Kidney epithelial cell (primary cell): Measurements from ENCODE around the gene FAM114A2. TPM values are rescaled to one million over a fixed set of nuclear protein-coding genes. Genes with fewer than 3 reads are reported as not detected.
A peak's percentile ranks its signal among the peaks of the same experiment; 100 is the strongest.

ENCODE experiments used
- DNase-seq: peaks from one replicate; pipeline ENCODE4 v3.0.0-alpha.2; 2010; ENCODE audit warnings: low read depth
- H3K27me3 ChIP-seq: 2 replicates; pipeline ENCODE4 v1.6.0; 2011; ENCODE audit warnings: low read length; ENCODE audit not compliant: control insufficient read depth, insufficient read depth
- H3K36me3 ChIP-seq: 2 replicates; pipeline ENCODE4 v1.5.1; 2011; ENCODE audit warnings: low read length; ENCODE audit not compliant: control insufficient read depth, insufficient read depth
- H3K4me3 ChIP-seq: 2 replicates; pipeline ENCODE4 v1.5.1; 2011; ENCODE audit warnings: low read depth, mild to moderate bottlenecking, control low read depth, low read length
- CTCF ChIP-seq: IDR thresholded peaks from 2 replicates; pipeline ENCODE4 v1.5.1; 2011; ENCODE audit warnings: mild to moderate bottlenecking, moderate library complexity, low read length, control low read depth, inconsistent platforms; ENCODE audit not compliant: insufficient read depth, poor library complexity, severe bottlenecking
- total RNA-seq: library from RNA; depleted of rRNA; stranded (reverse); fragments of >200 nt; gene quantifications from 2 replicates; pipeline ENCODE4 v1.2.3, GENCODE V29; 2015

The FAM114A2 gene
- total RNA-seq, 1 donor from 2014 or later = 14.5 TPM

- Histone ChIP-seq H3K27me3 (no peaks in the 10 kb centered on the region), H3K4me3 (no peak overlapping the region), H3K36me3 (peaks cover 2% of the 10 kb centered on the region)
- DNase-seq = no peak
- TF ChIP-seq CTCF = no peak
Measured at GRCh38 chr5:154046486-154046885, 7.8 kb upstream of the FAM114A2 start.

DNA sequence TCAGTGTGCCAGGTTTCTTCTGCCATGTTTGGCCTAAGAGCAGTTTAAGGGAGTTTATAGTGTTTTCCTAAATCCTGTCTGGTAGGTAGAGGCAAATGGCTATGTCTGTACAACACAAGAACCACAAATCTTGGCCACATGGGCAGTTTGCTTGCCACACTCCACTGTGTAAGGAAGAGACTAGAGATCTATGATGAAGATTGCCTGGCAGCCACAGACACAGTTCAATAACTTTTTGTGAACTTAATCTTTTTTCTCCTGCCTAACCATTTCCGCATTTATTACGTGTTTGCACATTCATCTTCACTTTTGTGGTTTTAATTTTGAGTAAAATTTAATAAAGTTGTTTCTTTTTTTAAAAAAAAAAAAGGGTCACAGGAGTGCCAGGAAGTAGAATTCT lies 5.9 kb upstream of the FAM114A2 start:
- no peak overlapping the region for H3K4me3 ChIP-seq
- TF ChIP-seq CTCF = no peak
- no peaks in the 10 kb centered on the region for H3K27me3 ChIP-seq
- no peak for DNase-seq
- peaks cover 2% of the 10 kb centered on the region for H3K36me3 ChIP-seq

- no peak for TF ChIP-seq CTCF
- H3K36me3 ChIP-seq = peaks cover 2% of the 10 kb centered on the region
- no peak for DNase-seq
- no peak overlapping the region for H3K4me3 ChIP-seq
- H3K27me3 ChIP-seq = no peaks in the 10 kb centered on the region
Measured at GRCh38 chr5:154044099-154044498, 5.4 kb upstream of the FAM114A2 start.

DNA sequence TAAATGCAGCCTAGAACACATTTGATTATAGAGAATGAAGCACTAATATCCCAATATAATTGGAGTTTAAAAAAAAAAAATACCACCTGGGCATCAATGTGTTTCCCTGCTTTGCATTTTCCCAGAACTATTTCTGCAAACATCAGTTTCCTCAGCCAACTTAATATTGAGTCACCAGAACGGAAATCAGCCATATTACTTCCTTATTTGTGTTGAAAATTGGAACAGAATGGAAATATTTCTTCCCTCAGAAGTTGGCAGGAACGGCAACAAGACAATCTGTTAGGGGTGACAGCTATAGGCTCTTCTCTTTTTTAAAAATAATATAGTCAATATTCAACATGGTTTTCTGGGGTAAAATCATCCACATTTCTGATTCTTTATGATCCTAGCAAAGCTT lies 4.1 kb upstream of the FAM114A2 start:
- Histone ChIP-seq H3K36me3 (peaks cover 2% of the 10 kb centered on the region), H3K27me3 (no peaks in the 10 kb centered on the region), H3K4me3 (no peak overlapping the region)
- no peak for TF ChIP-seq CTCF
- DNase-seq = no peak

DNA sequence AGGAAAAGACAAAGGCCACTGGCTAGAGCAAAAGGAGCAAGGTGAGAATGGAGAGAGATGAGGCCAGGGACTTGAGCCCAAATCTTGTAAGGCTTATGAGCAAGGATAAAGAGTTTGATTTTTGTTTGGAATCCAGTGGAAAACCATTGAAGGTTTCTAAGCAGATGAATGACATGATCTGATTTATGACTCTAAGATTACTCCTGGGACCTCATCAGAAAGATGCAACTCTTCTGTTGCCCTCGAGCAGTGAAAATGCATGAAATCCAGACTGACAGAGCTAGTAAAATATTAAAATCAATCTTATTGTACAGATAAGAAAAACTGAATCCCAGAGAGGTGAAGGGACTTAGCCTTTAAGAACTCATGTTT lies 734 bp upstream of the FAM114A2 start:
- no peak for DNase-seq
- H3K4me3 ChIP-seq = peak overlapping the region; percentile 86
- no peak for TF ChIP-seq CTCF

GRCh38 chr5:154038261-154038706 lies 426 bp downstream of the FAM114A2 start:
- Histone ChIP-seq H3K27me3 (no peaks in the 10 kb centered on the region), H3K4me3 (peak overlapping the region; percentile 86), H3K36me3 (no peaks in the 10 kb centered on the region)
- DNase-seq = no peak
- no peak for TF ChIP-seq CTCF

More for the DNA sequence above, 734 bp upstream of the FAM114A2 start:
- Histone ChIP-seq H3K36me3 (no peaks in the 10 kb centered on the region), H3K27me3 (no peaks in the 10 kb centered on the region)
